Measurements from ENCODE around the gene PMEL. TPM values are rescaled to one million over a fixed set of nuclear protein-coding genes. Genes with fewer than 3 reads are reported as not detected.

The PMEL gene
- total and polyA plus RNA-seq, 7 donors, result 0.14 to 0.37 (median 0.22) TPM; not detected in 3

- Histone ChIP-seq H3K4me1 (peaks cover 19% of the 10 kb centered on the region), H3K36me3 (ENCODE audit: insufficient read depth in 1 of 2, low read depth in 1 of 2) (no peaks in the 10 kb centered on the region), H3K9me3 (no peaks in the 10 kb centered on the region), H3K27me3 (ENCODE audit: insufficient read depth in 3 of 3, low read length in 2 of 3) (peaks cover 0 to 21% (median 0%) of the 10 kb centered on the region in 3 donors), H3K4me3 (no peak overlapping the region), H3K27ac (no peak overlapping the region)
- 66% methylated on average over 8 of the region's 8 CpGs for WGBS, 3 donors
- intact Hi-C loops (cut with DNase I), result loop anchor here in 1 of 2 donors (5.0 kb wide), 2 partner anchors 97 to 112 kb away; partner anchors contain the start of genes ORMDL2 and SARNP
- no peak for DNase-seq
- TF ChIP-seq CTCF (IDR thresholded peaks at IDR 0.05), result no peak
- no peak for ATAC-seq
Measured at GRCh38 chr12:55929306-55929791, 36.5 kb downstream of the PMEL start.

GRCh38 chr12:55927588-55928502 is 38.0 kb downstream of the PMEL start, which contains the start of gene PYM1:
Gene PYM1, minus strand, starts transcription at chr12:55927894. Its CDS starts 133 bp downstream, at chr12:55927761.
- peaks cover 15% of the 10 kb centered on the region for H3K4me1 ChIP-seq
- peaks cover 0 to 6% (median 0%) of the 10 kb centered on the region in 3 donors for H3K27me3 ChIP-seq (ENCODE audit: insufficient read depth in 3 of 3, low read length in 2 of 3)
- no peaks in the 10 kb centered on the region for H3K9me3 ChIP-seq
- intact Hi-C loops (cut with DNase I), result loop anchor here (2.0 to 5.0 kb wide), 3 partner anchors 96 to 111 kb away; partner anchors contain the start of genes DNAJC14 (in 1 of the 2), ORMDL2 (in 1 of the 2) and SARNP (in 1 of the 2)
- H3K27ac ChIP-seq, result peak within 1 kb of the TSS; percentile 93
- DNase-seq, result peak; percentile 79 to 85
- peak within 1 kb of the TSS; percentile 84 for H3K4me3 ChIP-seq
- TF ChIP-seq CTCF (IDR thresholded peaks at IDR 0.05), result no peak
- peak; percentile 60 to 72 (median 68) for ATAC-seq
- peaks cover 0 to 6% of the 10 kb centered on the region in 2 donors for H3K36me3 ChIP-seq (ENCODE audit: insufficient read depth in 1 of 2, low read depth in 1 of 2)
- 5 to 9% (median 6%) methylated on average over 40 to 49 of the region's 49 CpGs for WGBS, 3 donors

GRCh38 chr12:55926738-55927587 is 38.9 kb downstream of the PMEL start:
- peak; percentile 87 to 92 for DNase-seq
- WGBS, 3 donors, result 0 to 1% (median 1%) methylated on average over 40 to 42 of the region's 42 CpGs
- intact Hi-C loops (cut with DNase I), result loop anchor here (2.0 to 5.0 kb wide), 3 partner anchors 95 to 110 kb away; partner anchors contain the start of genes DNAJC14 (in 1 of the 2), ORMDL2 (in 1 of the 2) and SARNP (in 1 of the 2)
- TF ChIP-seq CTCF (IDR thresholded peaks at IDR 0.05), result peak; percentile 65
- Histone ChIP-seq H3K4me1 (peaks cover 15% of the 10 kb centered on the region), H3K36me3 (ENCODE audit: insufficient read depth in 1 of 2, low read depth in 1 of 2) (peaks cover 0 to 15% of the 10 kb centered on the region in 2 donors), H3K27ac (peak overlapping the region; percentile 93), H3K9me3 (no peaks in the 10 kb centered on the region), H3K4me3 (peak overlapping the region; percentile 84), H3K27me3 (ENCODE audit: insufficient read depth in 3 of 3, low read length in 2 of 3) (no peaks in the 10 kb centered on the region)
- peak; percentile 92 to 95 (median 94) for ATAC-seq

Measured in psoas muscle (tissue), 8 donors.